HG03139 (cell line): ENCODE data around the gene TXNDC15.
"Not testable (repeated sequence)": the region's sequence is repeated elsewhere in the genome, so short reads cannot be mapped to it uniquely, and the experiment has no call there.

Source experiments
- ATAC-seq: cut with Tn5 transposase; IDR thresholded peaks from one replicate; pipeline ENCODE4 v1.9.1; 2021; ENCODE audit not compliant: unreplicated experiment

Gene TXNDC15

DNA sequence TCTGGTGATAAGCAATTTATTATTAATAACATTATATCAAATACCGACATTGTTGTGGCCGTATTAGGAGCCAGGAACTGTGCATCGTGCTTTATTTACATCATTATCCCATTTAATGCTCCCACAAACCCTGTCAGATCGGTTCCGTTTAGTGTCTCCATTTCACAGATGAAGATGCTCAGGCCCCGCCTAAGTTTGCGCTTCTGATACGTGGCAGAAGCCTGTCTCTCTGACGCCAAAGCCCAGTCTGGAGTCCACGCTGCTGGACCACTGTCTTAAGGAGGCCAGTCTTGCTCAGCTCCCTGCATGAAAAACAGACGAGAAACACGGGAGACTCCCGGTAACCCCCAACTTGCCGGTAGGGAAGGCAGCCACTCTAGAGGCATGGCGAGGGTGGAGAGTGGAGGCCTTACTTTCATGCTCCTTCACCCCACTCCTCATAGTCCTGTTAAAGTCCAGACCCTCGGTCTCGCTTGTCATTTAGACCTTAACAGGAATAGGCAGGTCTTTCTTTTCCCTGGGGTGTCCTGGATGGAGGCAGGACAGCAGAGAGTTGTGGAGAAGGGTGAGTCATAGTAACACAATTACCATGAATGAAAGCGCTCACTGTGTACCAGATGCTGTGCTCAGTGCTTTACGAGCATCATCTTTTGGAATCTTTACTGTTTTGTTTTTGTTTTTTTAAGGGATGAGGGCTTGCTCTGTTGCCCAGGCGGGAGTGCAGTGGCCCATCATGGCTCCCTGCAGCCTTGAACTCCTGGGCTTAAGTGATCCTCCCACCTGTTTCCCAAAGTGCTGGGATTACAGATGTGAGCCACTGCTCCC, 872 bp downstream of the TXNDC15 start:
- ATAC-seq, result no peak

DNA sequence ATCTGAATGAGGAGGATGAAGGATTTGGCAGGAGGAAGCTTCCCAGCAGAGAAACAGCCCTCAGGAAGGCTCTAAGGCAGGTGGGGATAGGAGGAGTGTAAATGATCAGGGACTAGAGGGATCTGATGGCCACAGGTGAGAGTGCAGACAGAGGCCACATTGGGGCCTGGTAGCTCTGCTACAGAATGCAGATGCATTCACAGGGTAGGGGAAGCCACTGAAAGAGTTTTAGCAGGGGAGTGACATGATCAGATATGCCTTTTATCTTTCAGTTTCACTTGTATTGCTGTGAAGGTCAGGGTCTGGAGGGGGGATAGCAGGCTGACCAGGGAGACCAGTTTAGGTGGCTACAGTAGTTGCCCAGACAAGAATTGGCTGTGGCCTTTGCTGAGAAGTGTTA, 3.0 kb downstream of the TXNDC15 start:
- no peak for ATAC-seq

DNA sequence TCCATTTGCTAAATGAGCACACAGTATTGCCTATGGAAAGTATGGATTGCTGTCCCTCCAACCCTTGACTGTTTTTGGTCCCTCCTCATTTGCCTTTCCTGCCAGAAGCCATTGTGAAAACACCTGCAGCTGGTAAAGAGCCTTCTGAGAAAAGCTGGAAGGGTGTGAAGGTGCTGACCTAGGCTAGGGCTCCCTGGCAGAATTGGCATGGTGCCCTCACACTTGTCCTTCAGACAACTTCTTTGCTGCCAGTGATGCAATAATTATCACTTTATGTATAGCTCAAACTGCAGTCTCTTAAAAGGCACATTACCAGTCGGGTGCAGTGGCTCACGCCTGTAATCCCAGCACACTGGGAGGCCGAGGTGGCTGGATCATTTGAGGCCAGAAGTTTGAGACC, 4.2 kb downstream of the TXNDC15 start:
- ATAC-seq, result no peak

DNA sequence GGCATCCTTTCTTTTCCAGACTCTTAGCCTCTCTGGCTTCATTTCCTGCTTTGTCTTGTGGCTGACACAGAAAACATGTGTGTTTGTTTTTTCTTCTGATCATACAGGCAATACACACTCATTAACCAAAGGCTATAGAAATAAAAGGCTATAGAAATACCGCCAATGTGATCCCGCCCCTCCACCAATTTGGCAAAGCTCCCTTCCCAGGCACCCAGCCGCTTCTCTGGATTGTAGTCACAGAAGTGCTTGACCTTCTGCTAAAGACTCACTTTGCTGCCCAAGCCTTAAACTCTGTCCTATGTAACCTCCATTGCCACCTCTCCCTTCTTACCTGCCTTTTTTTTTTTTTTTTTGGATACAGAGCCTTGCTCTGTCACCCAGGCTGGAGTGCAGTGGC, 5.3 kb downstream of the TXNDC15 start:
- ATAC-seq, result no peak

DNA sequence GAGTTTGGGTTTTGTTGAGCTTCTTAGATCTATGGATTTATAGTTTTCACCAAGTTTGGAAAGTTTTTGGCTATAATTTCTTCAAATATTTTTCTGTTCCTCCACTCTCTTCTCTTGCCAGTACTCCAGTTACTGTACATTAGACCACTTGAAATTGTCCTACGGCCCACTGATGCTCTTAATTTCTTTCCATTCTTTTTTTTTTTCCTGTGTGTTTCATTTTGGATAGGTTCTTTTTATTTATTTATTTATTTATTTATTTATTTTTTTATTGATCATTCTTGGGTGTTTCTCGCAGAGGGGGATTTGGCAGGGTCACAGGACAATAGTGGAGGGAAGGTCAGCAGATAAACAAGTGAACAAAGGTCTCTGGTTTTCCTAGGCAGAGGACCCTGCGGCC, 6.8 kb downstream of the TXNDC15 start:
- not testable (repeated sequence) for ATAC-seq

DNA sequence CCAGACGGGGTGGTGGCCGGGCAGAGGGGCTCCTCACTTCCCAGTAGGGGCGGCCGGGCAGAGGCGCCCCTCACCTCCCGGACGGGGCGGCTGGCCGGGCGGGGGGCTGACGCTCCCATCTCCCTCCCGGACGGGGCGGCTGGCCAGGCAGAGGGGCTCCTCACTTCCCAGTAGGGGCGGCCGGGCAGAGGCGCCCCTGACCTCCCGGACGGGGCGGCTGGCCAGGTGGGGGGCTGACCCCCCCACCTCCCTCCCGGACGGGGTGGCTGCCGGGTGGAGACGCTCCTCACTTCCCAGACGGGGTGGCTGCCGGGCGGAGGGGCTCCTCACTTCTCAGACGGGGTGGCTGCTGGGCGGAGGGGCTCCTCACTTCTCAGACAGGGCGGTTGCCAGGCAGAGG, 7.5 kb downstream of the TXNDC15 start:
- ATAC-seq, result not testable (repeated sequence)

DNA sequence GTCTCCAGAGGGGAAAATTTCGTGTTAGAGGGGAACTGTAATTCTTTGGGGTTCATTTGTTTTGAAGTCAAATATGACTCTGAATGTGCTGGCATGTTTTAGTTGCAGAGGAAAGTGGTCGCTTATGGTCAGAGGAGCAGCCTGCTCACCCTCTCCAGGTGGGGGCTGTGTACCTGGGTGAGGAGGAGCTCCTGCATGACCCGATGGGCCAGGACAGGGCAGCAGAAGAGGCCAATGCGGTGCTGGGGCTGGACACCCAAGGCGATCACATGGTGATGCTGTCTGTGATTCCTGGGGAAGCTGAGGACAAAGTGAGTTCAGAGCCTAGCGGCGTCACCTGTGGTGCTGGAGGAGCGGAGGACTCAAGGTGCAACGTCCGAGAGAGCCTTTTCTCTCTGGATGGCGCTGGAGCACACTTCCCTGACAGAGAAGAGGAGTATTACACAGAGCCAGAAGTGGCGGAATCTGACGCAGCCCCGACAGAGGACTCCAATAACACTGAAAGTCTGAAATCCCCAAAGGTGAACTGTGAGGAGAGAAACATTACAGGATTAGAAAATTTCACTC, 13.5 kb downstream of the TXNDC15 start:
- no peak for ATAC-seq

DNA sequence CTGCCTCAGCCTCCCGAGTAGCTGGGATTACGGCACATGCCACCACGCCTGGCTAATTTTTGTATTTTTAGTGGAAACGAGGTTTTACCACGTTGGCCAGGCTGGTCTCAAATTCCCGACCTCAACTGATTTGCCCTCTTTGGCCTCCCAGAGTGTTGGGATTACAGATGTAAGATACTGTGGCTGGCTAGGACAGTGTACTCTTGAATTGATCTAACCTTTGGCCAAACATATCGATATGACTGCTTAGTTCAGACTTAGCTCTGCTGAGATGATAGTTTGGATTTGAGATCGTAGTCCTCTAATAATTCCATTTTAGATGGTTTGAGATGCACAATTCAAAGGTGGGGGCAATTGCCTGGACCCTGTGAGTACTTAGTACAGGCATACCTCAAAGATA, 15.2 kb downstream of the TXNDC15 start:
- ATAC-seq, result no peak

DNA sequence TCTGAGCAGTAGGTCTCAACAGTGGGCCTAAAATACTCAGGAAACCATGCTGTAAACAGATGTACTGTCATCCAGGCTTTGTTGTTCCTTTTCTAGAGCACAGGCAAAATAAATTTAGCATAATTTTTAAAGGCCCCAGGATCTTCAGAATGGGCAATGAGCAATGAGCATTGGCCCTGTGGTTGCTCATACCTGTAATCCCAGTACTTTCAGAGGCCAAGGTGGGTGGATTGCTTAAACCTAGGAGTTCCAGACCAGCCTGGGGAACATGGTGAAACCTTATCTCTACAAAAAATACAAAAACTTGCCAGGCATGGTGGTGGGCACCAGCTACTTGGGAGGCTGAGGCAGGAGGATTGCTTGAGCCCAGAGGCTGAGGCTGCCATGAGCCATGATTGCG, 17.3 kb downstream of the TXNDC15 start:
- no peak for ATAC-seq

DNA sequence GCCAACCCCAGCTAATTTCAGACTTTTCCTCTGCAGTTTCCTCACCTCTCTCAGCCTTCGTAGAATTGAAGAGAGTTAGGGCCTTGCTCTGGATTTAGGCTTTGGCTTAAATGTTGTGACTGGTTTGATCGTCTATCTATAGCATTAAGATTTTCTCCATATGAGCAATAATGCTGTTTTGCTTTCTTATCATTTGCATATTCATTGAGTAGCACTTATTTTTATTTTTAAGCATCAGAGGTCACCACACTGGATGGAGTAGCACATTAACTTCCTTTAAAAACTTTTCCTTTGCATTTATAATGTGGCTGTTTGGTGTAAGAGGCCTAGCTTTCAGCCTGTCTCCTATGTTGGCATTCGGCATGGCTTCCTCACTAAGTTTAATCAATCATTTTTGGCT, 18.1 kb downstream of the TXNDC15 start:
- ATAC-seq, result no peak

DNA sequence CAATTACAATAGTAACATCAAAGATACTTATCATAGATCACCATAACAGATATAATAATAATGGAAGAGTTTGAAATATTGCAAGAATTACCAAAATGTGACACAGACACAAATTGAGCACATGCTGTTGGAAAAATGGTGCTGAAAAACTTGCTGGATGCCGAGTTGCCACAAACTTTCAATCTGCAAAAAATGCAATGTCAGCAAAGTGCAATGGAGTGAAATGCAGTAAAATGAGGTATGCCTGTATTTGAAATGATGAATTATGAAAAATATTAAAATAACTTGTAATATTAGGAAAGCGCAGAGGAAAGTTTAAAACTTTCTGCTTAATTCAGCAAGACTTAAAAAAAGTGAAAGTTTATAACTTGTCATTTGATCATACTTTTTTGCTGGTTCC, 18.8 kb downstream of the TXNDC15 start:
- no peak for ATAC-seq

DNA sequence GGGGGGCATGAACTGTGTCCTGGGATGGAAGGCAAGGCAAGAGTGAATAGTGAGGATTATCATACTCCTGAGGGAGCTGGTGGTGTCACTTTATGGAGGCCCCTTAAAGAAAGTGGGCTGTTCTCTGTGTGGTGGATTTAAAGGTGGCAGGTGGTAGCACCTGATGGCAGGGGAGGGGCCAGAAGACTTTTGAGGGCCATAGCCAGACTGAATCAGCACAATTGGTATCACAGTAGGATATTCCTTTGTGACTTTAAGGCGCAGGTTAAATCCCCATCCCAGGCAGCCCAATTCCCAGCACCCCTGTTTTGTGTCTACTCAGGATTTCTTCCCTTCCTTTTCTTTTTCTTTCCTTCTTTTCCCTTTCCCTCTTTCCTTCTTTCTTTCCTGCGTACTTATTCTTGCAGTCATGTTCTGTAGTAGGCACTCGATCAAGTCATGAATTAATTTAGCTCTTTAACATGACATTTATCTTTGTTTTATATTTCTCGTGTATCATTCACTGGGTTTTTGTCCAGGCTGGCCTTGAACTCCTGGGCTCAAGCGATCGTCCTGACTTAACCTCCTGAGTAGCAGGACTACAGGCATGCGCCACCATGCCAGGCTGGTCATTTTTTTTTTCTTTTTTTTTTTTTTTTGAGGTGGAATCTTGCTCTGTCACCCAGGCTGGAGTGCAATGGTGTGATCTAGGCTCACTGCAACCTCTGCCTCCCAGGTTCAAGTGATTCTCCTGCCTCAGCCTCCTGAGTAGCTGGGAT, 19.8 kb downstream of the TXNDC15 start:
- no peak for ATAC-seq

DNA sequence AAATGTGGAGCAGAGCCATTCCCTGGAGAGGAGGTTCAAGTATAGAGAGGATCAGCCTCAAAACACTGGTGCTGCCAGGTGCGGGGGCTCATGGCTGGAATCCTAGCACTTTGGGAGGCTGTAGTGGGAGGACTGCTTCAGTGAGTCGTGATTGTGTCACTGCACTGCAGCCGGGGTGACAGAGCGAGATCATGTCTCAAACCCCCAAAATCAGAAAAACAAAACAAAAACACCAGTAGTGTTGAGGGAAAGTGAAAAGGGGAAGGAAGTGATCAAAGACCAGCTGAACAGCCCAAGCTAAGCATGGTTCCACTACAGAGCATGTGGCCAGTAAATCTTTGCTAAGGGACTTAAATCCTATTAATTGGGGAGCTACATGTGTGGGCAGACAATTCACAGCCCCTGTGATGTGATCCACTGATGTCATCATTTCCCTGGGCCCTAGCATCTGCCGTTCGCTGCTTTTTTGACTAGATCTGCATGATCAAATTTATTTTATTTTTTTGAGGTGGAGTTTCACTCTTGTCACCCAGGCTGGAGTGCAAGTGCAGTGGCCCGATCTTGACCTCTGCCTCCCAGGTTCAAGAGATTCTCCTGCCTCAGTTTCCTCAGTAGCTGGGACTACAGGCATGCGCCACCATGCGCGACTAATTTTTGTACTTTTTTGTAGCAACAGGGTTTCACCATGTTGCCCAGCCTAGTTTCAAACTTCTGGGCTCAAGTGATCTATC, 28.1 kb downstream of the TXNDC15 start:
- no peak for ATAC-seq

DNA sequence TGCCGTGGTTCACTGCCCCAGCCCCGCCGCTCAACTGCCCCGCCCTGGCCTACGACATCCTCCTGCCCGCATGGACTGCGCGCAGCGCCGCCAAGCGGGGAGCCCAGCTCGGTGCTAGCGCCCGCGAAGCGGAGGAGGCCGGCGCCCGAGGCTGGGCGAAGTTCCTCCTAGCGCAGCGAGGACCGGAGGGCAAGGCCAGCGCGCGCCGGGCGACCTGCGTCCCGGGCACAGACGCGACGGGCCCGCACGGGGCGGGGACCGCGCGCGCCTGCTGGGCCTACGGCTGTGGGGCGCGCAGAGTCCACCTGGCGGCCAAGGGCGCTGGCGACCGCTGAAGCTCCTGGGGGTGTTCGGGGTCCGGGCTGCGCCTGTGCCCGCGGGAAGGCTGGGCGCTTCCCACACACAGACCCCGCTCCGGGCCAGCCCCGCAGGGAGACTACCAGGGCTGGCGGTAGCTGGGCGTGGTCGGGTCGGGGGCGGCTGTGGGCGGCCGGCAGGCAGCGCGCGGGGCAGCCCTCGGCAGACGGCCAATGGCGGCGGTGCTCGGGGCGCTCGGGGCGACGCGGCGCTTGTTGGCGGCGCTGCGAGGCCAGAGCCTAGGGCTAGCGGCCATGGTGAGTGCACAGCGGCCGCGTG, 30.6 kb downstream of the TXNDC15 start, which contains the start of gene PCBD2:
PCBD2 (plus strand) TSS at position 522 of the 636 bp plus-strand sequence; CDS start at position 531, 9 bp downstream.
- peak; percentile 79 for ATAC-seq

DNA sequence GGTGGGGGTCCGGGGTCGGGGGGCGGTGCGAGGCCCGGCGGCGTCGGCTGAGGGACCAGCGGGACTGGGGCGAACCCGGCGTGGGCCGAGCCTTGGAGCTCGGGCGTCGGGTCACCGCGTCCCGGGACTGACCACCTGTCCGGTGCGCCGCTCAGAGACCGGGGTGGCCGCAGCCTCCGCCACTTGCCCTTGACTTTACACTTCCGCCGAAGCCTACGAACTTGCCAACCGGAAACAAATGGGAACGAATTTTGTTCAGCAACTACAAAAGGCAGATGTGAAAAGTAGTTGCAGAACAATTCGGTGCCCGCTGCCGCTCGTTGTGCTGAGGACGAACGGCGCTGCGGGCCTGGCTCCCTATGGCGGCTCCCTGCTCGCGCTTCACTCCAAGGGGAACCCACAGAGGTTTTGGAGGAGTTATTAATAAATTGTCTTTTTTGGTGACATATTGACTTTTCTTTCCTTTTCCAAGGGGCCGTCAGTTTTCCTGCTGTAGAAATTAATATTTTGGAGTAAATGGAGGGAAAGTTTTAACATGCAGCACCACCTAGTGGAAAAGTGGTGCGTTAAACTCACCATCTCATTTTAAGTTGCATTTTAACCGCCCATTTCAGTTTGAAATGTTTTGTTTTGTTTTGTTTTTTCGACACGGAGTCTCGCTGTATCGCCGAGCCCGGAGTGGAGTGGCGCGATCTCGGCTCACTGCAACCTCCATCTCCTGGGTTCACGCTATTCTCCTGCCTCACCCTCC, 31.2 kb downstream of the TXNDC15 start:
- peak; percentile 33 for ATAC-seq

DNA sequence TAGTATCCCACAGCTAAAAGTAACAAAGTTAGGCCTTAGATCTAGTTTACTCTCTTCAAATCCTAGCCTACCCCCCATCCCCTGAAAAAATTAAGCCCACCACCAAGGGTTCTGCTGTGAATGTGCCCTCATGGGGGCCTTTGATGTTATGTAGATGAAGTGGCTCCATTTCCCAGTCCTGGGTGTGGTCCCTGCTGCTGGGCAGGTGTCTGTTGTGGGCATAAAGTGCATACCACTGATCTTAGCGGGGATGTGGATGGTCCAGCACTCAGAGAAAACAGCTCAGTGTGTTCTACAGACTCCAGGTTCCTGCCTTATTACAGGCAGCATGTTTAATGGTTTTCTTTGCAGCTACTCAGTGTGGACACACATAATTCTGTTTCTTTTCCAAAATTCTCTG, 32.6 kb downstream of the TXNDC15 start:
- no peak for ATAC-seq

DNA sequence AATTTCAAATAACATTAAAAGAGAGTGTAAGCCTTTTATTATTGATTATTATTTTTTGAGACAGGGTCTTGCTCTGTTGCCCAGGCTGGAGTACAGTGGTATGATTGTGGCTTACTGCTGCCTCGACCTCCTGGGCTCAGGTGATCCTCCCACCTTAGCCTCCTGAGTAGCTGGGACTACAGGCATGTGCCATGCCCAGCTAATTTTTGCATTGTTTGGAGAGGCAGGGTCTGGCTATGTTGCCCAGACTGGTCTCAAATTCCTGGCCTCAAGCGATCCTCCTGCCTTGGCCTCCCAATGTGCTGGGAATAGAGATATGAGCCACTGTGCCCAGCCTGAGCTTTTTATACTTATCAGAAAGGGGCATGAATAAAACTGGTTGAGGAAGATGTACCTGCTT, 36.6 kb downstream of the TXNDC15 start:
- ATAC-seq, result not testable (repeated sequence)

DNA sequence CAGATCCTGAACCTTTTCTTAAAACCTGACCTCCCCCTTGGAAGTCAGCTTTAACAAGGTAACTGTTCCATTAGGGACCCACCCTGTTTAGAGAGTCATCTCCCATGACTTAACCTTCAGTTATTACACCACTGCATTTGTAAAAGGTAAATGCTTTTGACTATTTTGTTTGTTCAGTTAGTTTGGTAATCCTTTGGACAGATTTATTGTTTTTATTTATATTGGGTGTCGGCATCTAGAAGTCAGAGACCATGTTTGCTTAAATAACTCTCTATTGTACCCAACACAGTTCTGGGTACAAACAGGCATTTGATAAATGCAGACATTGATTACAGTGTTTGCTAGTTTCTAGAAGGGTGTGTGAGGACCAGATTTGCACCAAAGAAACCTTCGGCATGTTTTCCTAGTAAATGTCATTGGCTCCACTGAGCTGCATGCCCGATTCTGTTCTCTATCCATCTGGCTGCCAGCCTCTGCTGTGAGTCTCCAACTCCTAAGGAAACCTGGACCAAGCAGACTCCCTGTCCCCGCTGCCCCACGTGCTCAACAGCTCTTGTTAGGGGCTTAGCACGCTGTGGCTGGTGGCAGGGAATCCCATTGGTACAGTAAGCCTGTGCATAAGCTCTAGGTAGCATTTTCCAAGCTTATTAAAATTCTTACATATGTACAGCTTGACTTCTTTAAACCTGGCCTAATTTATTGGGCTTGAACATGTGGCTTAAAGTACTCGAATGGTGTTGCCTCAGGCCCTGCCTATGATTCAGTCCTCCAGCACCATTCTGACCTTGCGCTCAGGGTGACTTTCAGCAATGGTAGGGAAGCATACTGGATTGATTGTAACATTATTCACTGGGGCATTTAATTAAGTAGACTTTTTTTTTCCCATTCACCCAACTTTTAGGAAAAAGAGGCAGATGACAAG, 37.4 kb downstream of the TXNDC15 start:
- no peak for ATAC-seq

DNA sequence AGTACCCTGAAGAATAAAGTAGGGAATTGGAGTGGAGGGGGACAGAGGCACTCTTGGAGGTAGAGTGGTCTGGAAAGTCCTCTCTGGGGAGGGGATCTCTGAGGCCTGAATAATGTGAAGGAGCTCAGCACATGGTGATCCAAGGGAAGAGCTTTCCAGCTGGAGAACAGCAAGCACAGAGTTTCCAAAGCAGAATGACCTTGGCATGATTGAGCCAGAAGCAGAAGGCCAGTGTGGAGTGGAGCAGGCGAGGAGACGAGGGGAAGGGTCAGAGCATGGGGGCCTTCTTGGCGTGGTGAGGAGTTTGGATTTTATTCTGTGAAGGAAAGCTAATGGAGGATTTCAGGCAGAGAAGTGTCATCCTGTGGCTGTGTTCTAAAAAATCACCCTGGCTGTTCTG, 39.1 kb downstream of the TXNDC15 start:
- no peak for ATAC-seq
